K562 (cell line): ENCODE data around the gene NCF2. TPM values are rescaled to one million over a fixed set of nuclear protein-coding genes. Genes with fewer than 3 reads are reported as not detected.

Source experiments
- ATF3 ChIP-seq, 2 experiments: fragments of 450-650 bp in 1 of 2; sonication (generic) in 1 of 2; formaldehyde crosslinking in 1 of 2; IDR thresholded peaks in 1 of 2; conservative IDR thresholded peaks in 1 of 2; 2 replicates each; pipeline versions ENCODE4 v1.6.1 to v1.8.1; 2016 to 2023; ENCODE audit warnings: mild to moderate bottlenecking in 2 of 2, moderate library complexity in 2 of 2, inconsistent platforms in 1 of 2, missing genetic modification reagents in 1 of 2
- ATF7 ChIP-seq: fragments of 450-650 bp; IDR thresholded peaks from 2 replicates; pipeline ENCODE4 v1.7.1; 2014; ENCODE audit warnings: mild to moderate bottlenecking, moderate library complexity
- BHLHE40 ChIP-seq: IDR thresholded peaks from 2 replicates; pipeline ENCODE4 v1.6.1; 2011; ENCODE audit warnings: low read length, improper control_type of control experiment
- CBFA2T3 ChIP-seq: fragments of 450-650 bp; IDR thresholded peaks from 2 replicates; pipeline ENCODE4 v1.6.1; 2017
- CREM ChIP-seq: IDR thresholded peaks from 2 replicates; pipeline ENCODE4 v1.6.1; 2014; ENCODE audit warnings: antibody characterized with exemption, low read depth
- DIDO1 ChIP-seq: fragments of 450-650 bp; IDR thresholded peaks from 2 replicates; pipeline ENCODE4 v1.6.1; 2016; ENCODE audit warnings: low read depth, missing biosample characterization, missing genetic modification characterization
- ELF4 ChIP-seq: fragments of 450-650 bp; formaldehyde crosslinking; IDR thresholded peaks from 2 replicates; pipeline ENCODE4 v1.4.0; 2022; ENCODE audit warnings: missing genetic modification characterization
- ESRRA ChIP-seq: fragments of 450-650 bp; IDR thresholded peaks from 2 replicates; pipeline ENCODE4 v1.6.1; 2014; ENCODE audit warnings: low read depth, mild to moderate bottlenecking, moderate library complexity, borderline replicate concordance
- GABPA ChIP-seq: fragments of 200-800 bp; sonication (Bioruptor generic); conservative IDR thresholded peaks from 2 replicates; pipeline ENCODE4 v1.6.1; 2016; ENCODE audit warnings: low read depth, missing genetic modification characterization, missing compliant biosample characterization
- HCFC1 ChIP-seq: IDR thresholded peaks from 2 replicates; pipeline ENCODE4 v1.6.1; 2012; ENCODE audit warnings: low read depth, low read length, improper control_type of control experiment
- JUND ChIP-seq, 2 experiments: IDR thresholded peaks; 2 replicates in 1 of 2; 3 replicates in 1 of 2; pipeline ENCODE4 v1.6.1; 2011; ENCODE audit warnings: borderline replicate concordance in 2 of 2, low read depth in 2 of 2, low read length in 2 of 2, improper control_type of control experiment in 1 of 2, missing biosample characterization in 1 of 2, missing genetic modification characterization in 1 of 2, missing genetic modification reagents in 1 of 2
- KHSRP ChIP-seq: fragments of 450-650 bp; IDR thresholded peaks from 2 replicates; pipeline ENCODE4 v1.6.1; 2017
- MAFK ChIP-seq: IDR thresholded peaks from 2 replicates; pipeline ENCODE4 v1.6.1; 2011; ENCODE audit warnings: low read length, improper control_type of control experiment
- MTA1 ChIP-seq: fragments of 450-650 bp; IDR thresholded peaks from 2 replicates; pipeline ENCODE4 v1.6.1; 2017; ENCODE audit warnings: borderline replicate concordance
- NBN ChIP-seq: fragments of 450-650 bp; IDR thresholded peaks from 2 replicates; pipeline ENCODE4 v1.6.1; 2016; ENCODE audit warnings: low read depth, mild to moderate bottlenecking
- NFE2 ChIP-seq: IDR thresholded peaks from 2 replicates; pipeline ENCODE4 v1.6.1; 2014; ENCODE audit warnings: antibody characterized with exemption, low read depth
- SMAD2 ChIP-seq: fragments of 150-350 bp; IDR thresholded peaks from 2 replicates; pipeline ENCODE4 v1.6.1; 2014; ENCODE audit warnings: low read depth, mild to moderate bottlenecking, low read length
- SRSF9 ChIP-seq: fragments of 200-400 bp; formaldehyde crosslinking; IDR thresholded peaks from 2 replicates; pipeline ENCODE4 v1.6.1; 2017; ENCODE audit warnings: low read depth, low read length, borderline replicate concordance
- THRAP3 ChIP-seq: fragments of 450-650 bp; IDR thresholded peaks from 2 replicates; pipeline ENCODE4 v1.6.1; 2016; ENCODE audit warnings: mild to moderate bottlenecking, inconsistent platforms, borderline replicate concordance
- THRB ChIP-seq: fragments of 450-650 bp; formaldehyde crosslinking; conservative IDR thresholded peaks from 2 replicates; pipeline ENCODE4 v1.4.0; 2022; ENCODE audit warnings: mild to moderate bottlenecking, missing genetic modification characterization
- TRIM24 ChIP-seq, 2 experiments: fragments of 450-650 bp; IDR thresholded peaks; 2 replicates each; pipeline ENCODE4 v1.6.1; 2016
- ZBTB12 ChIP-seq: fragments of 250-450 bp; sonication (Bioruptor Pico); IDR thresholded peaks from 2 replicates; pipeline ENCODE4 v1.4.0; 2020
- ZEB2 ChIP-seq: fragments of 450-650 bp; IDR thresholded peaks from 2 replicates; pipeline ENCODE4 v1.6.1; 2016
- ZNF316 ChIP-seq: fragments of 450-650 bp; IDR thresholded peaks from 2 replicates; pipeline ENCODE4 v1.6.1; 2016
- ZNF589 ChIP-seq: fragments of 200-800 bp; sonication (Bioruptor generic); IDR thresholded peaks from 2 replicates; pipeline ENCODE4 v1.6.1; 2016; ENCODE audit warnings: low read depth, missing genetic modification characterization, missing compliant biosample characterization
- polyA plus RNA-seq, 8 experiments: library from polyadenylated mRNA; depleted of rRNA in 4 of 8; stranded (reverse) in 5 of 8; unstranded in 3 of 8; fragments of >200 nt; fragmentation: Nextera tagmentation in 2 of 8; fragmentation: Illumina TruSeq in 1 of 8; extraction: Ambion mirVana in 2 of 8; extraction: Trizol in 1 of 8; gene quantifications; 2 replicates each; pipeline versions ENCODE4 v1.2.1 to v1.2.3, GENCODE V29; 2011 to 2014; ENCODE audit warnings: inconsistent platforms in 1 of 8, missing spikeins in 1 of 8
- total RNA-seq, 7 experiments: library from RNA; depleted of rRNA in 6 of 7; stranded (reverse); fragments of >200 nt in 6 of 7; fragmentation: Illumina TruSeq in 2 of 7; extraction: Trizol in 2 of 7; gene quantifications; 2 replicates each; pipeline versions ENCODE4 v1.2.1 to v1.2.3, GENCODE V29; 2011 to 2021; ENCODE audit warnings: low replicate concordance in 1 of 7

The NCF2 gene
- total and polyA plus RNA-seq, 9 of the 15 experiments (the other 6 are each of a cell fraction or from before 2014, with no cell fraction given), result 0.07 to 0.54 (median 0.16) TPM; not detected in 3

GRCh38 chr1:183604038-183604808 lies 14.0 kb upstream of the NCF2 start (continued):
- TF ChIP-seq NBN (peak; percentile 68; the same call in 1 of the 2 replicates), KHSRP (peak; percentile 40; the same call in 1 of the 2 replicates), ZEB2 (peak; percentile 64; the same call in 1 of the 2 replicates), GABPA (peak; percentile 57), CBFA2T3 (0 out of 2 replicates have a peak, but pooled peaks have one; percentile 6), BHLHE40 (0 out of 2 replicates have a peak, but pooled peaks have one; percentile 17), CREM (peak; percentile 93), MTA1 (0 out of 2 replicates have a peak, but pooled peaks have one; percentile 46), MAFK (peak; percentile 31; the same call in 1 of the 2 replicates), ZNF316 (peak; percentile 72), THRB (CRISPR knock-in tag) (0 out of 2 replicates have a peak, but pooled peaks have one; percentile 11), ZNF589 (CRISPR knock-in tag) (0 out of 2 replicates have a peak, but pooled peaks have one; percentile 21), ESRRA (peak; percentile 27; the same call in 1 of the 2 replicates), NFE2 (peak; percentile 67), ATF7 (peak; percentile 99), HCFC1 (no peak), ZBTB12 (CRISPR knock-in tag) (peak; percentile 59), JUND (IDR thresholded peaks at IDR 0.05; ENCODE audit: borderline replicate concordance, low read depth, low read length) (peak; percentile 96), JUND (tag; IDR thresholded peaks at IDR 0.05; ENCODE audit: borderline replicate concordance, low read depth, low read length) (peak; percentile 95), ATF3 (IDR thresholded peaks at IDR 0.05) (peak; percentile 99), ATF3 (CRISPR knock-in tag; conservative IDR thresholded peaks at IDR 0.05) (no peak), TRIM24 (IDR thresholded peaks at IDR 0.05) (peak; percentile 25 to 57; a peak in 2 of 4 replicates), SRSF9 (no peak), THRAP3 (no peak), SMAD2 (no peak), ELF4 (CRISPR knock-in tag) (peak; percentile 75; the same call in 1 of the 2 replicates), DIDO1 (no peak)
